IMR-90 (cell line): ENCODE measurements around the gene MILR1. TPM values are rescaled to one million over a fixed set of nuclear protein-coding genes. Genes with fewer than 3 reads are reported as not detected.

ENCODE experiments used
- ATAC-seq: fragments of 200-7000 bp; cut with Tn5 transposase; 2 replicates; pipeline ENCODE4 v1.9.1; 2020; ENCODE audit warnings: low read depth, mild to moderate bottlenecking, moderate library complexity
- BruUV-seq: library from RNA; stranded (reverse); fragments of 400-500 nt; replicated peaks from 2 replicates; lab custom pipeline; 2021; lab: Mats Ljungman, UMichigan
- CTCF ChIA-PET: fragments of 300-600 bp; formaldehyde crosslinking; extraction: SDS; loops from one replicate; lab custom pipeline; 2021; ENCODE audit warnings: antibody characterized with exemption; lab: Yijun Ruan, JAX
- POLR2A ChIA-PET: fragments of 300-600 bp; sonication (Branson Sonifier 250); formaldehyde crosslinking; loops from one replicate; lab custom pipeline; 2022; ENCODE audit warnings: antibody characterized with exemption; ENCODE audit not compliant: unreplicated experiment; lab: Charles Lee
- DNase-seq: peaks from one replicate; pipeline ENCODE4 v3.0.0; 2013
- H2AFZ ChIP-seq: replicated peaks from 2 replicates; pipeline ENCODE3; 2013; ENCODE audit warnings: low read length, mild to moderate bottlenecking; ENCODE audit not compliant: poor library complexity
- H2AK5ac ChIP-seq: 2 replicates; pipeline ENCODE4 v1.6.1; 2013; ENCODE audit warnings: low read depth, low read length, inconsistent platforms
- H2AK9ac ChIP-seq: replicated peaks from 2 replicates; pipeline ENCODE3; 2013; ENCODE audit warnings: mild to moderate bottlenecking, low read depth, low read length, moderate library complexity; ENCODE audit not compliant: poor library complexity
- H2BK120ac ChIP-seq: 2 replicates; pipeline ENCODE4 v1.6.1; 2013; ENCODE audit warnings: low read depth, low read length, inconsistent platforms
- H2BK15ac ChIP-seq: 3 replicates; pipeline ENCODE4 v1.6.1; 2013; ENCODE audit warnings: low read depth, low read length, inconsistent platforms
- H2BK20ac ChIP-seq: 2 replicates; pipeline ENCODE4 v1.6.1; 2013; ENCODE audit warnings: low read depth, mild to moderate bottlenecking, inconsistent platforms, low read length, moderate library complexity
- H2BK5ac ChIP-seq: 2 replicates; pipeline ENCODE4 v1.6.1; 2013; ENCODE audit warnings: mild to moderate bottlenecking, low read depth, low read length, inconsistent platforms; ENCODE audit not compliant: poor library complexity, severe bottlenecking
- H3K14ac ChIP-seq: replicated peaks from 2 replicates; pipeline ENCODE4 v1.6.1; 2013; ENCODE audit warnings: low read depth, low read length, inconsistent platforms
- H3K18ac ChIP-seq: 2 replicates; pipeline ENCODE4 v1.6.1; 2013; ENCODE audit warnings: low read depth, low read length, control low read depth
- H3K23ac ChIP-seq: 2 replicates; pipeline ENCODE4 v1.6.1; 2013; ENCODE audit warnings: low read depth, low read length, inconsistent platforms
- H3K27ac ChIP-seq: 2 replicates; pipeline ENCODE4 v1.5.1; 2013; ENCODE audit warnings: mild to moderate bottlenecking, control low read depth, low read length; ENCODE audit not compliant: insufficient read depth
- H3K27me3 ChIP-seq: 2 replicates; pipeline ENCODE4 v1.6.1; 2013; ENCODE audit warnings: low read length; ENCODE audit not compliant: control insufficient read depth, insufficient read depth
- H3K36me3 ChIP-seq: 2 replicates; pipeline ENCODE4 v1.6.1; 2013; ENCODE audit warnings: low read length, mixed read lengths; ENCODE audit not compliant: control insufficient read depth, insufficient read depth
- H3K4ac ChIP-seq: 2 replicates; pipeline ENCODE4 v1.6.1; 2013; ENCODE audit warnings: low read depth, low read length, inconsistent platforms
- H3K4me1 ChIP-seq: 2 replicates; pipeline ENCODE4 v1.6.1; 2013; ENCODE audit warnings: low read length, mixed read lengths; ENCODE audit not compliant: control insufficient read depth, insufficient read depth
- H3K4me2 ChIP-seq: 2 replicates; pipeline ENCODE4 v1.6.1; 2013; ENCODE audit warnings: low read depth, mild to moderate bottlenecking, control low read depth, low read length, moderate library complexity
- H3K4me3 ChIP-seq: 2 replicates; pipeline ENCODE4 v1.5.1; 2013; ENCODE audit warnings: low read depth, mild to moderate bottlenecking, control low read depth, low read length, moderate library complexity; ENCODE audit not compliant: insufficient read depth
- H3K56ac ChIP-seq: 2 replicates; pipeline ENCODE4 v1.6.1; 2013; ENCODE audit warnings: low read length, inconsistent platforms; ENCODE audit not compliant: insufficient read depth; ENCODE audit errors: extremely low read depth
- H3K79me1 ChIP-seq, 2 experiments: 2 replicates each; pipeline ENCODE4 v1.6.1; 2013; ENCODE audit warnings: low read length in 2 of 2, inconsistent platforms in 1 of 2, low read depth in 1 of 2
- H3K9ac ChIP-seq: 2 replicates; pipeline ENCODE4 v1.6.1; 2013; ENCODE audit warnings: low read depth, low read length, control low read depth
- H3K9me1 ChIP-seq: 2 replicates; pipeline ENCODE4 v1.6.1; 2013; ENCODE audit warnings: low read length, inconsistent platforms; ENCODE audit not compliant: insufficient read depth
- H3K9me3 ChIP-seq: 2 replicates; pipeline ENCODE4 v1.6.1; 2013; ENCODE audit warnings: low read length; ENCODE audit not compliant: control insufficient read depth, insufficient read depth
- H4K20me1 ChIP-seq: 2 replicates; pipeline ENCODE4 v1.6.1; 2013; ENCODE audit warnings: low read length, inconsistent platforms; ENCODE audit not compliant: insufficient read depth
- H4K5ac ChIP-seq: 2 replicates; pipeline ENCODE4 v1.6.1; 2013; ENCODE audit warnings: mild to moderate bottlenecking, low read depth, low read length, control low read depth
- H4K8ac ChIP-seq, 2 experiments: 2 replicates each; pipeline ENCODE4 v1.6.1; 2013; ENCODE audit warnings: low read depth in 2 of 2, low read length in 2 of 2, control low read depth in 1 of 2, inconsistent platforms in 1 of 2
- H4K91ac ChIP-seq: 2 replicates; pipeline ENCODE4 v1.6.1; 2013; ENCODE audit warnings: low read depth, low read length, inconsistent platforms; ENCODE audit not compliant: insufficient read depth
- BHLHE40 ChIP-seq: fragments of 150-350 bp; IDR thresholded peaks from 2 replicates; pipeline ENCODE4 v1.6.1; 2016; ENCODE audit warnings: mild to moderate bottlenecking, low read depth, low read length
- FOS ChIP-seq: fragments of 150-350 bp; IDR thresholded peaks from 2 replicates; pipeline ENCODE4 v1.6.1; 2016; ENCODE audit warnings: low read depth, low read length
- RFX5 ChIP-seq: IDR thresholded peaks from 2 replicates; pipeline ENCODE4 v1.8.0; 2012; ENCODE audit warnings: low read depth, mild to moderate bottlenecking, low read length, moderate library complexity
- WGBS, 2 experiments: methylation state at CpG; one replicate each; pipeline versions ENCODE4 v1.1.5 to v1.1.7; 2013; ENCODE audit warnings: missing lambda C conversion rate in 2 of 2; ENCODE audit not compliant: insufficient read length in 1 of 2; ENCODE audit errors: extremely low coverage in 2 of 2; 5-methylcytosine and 5-hydroxymethylcytosine counted together
- dilution Hi-C: fragments of 300-500 bp; cut with HindIII; formaldehyde crosslinking; loops from one replicate; pipeline ENCODE4 v1.14.3; 2018; ENCODE audit warnings: low sequenced_read_pairs; ENCODE audit not compliant: unreplicated experiment
- in situ Hi-C: fragments of 300-500 bp; cut with MboI; formaldehyde crosslinking; loops from 3 replicates; pipeline ENCODE4 v1.14.3; 2019; ENCODE audit warnings: low sequenced_read_pairs, inconsistent platforms, mixed read lengths
- intact Hi-C: fragments of 100-400 bp; cut with micrococcal nuclease; formaldehyde crosslinking; loops from 2 replicates; pipeline ENCODE4 v1.10.0; 2022
- polyA plus RNA-seq, 3 experiments: library from polyadenylated mRNA; depleted of rRNA; stranded (reverse); fragments of >200 nt; gene quantifications; 2 replicates each; pipeline ENCODE4 v1.2.3, GENCODE V29; 2012; ENCODE audit warnings: low replicate concordance in 1 of 3
- total RNA-seq: library from RNA; depleted of rRNA; stranded (reverse); fragments of >200 nt; gene quantifications from 2 replicates; pipeline ENCODE4 v1.2.3, GENCODE V29; 2012

MILR1 gene
- total and polyA plus RNA-seq, 2 of the 4 experiments (the other 2 are of a cell fraction), result 0.36 to 0.44 TPM

DNA sequence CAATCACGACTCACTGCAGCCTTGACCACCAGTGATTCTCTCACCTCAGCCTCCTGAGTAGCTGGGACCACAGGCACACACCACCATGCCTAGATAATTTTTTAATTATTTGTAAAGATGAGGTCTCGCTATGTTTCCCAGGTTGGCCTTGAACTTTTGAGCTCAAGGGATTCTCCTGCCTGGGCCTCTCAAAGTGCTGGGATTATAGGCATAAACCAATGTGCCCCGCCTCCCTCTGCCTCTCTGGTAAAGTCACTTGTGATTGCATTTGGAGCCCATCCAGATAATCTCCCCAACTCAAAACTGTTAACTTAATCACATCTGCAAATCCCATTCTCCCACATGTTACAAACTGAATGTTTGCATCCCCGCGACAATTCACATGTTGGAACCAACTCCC, 46.4 kb upstream of the MILR1 start:
- Histone ChIP-seq H3K4ac (no peak overlapping the region), H3K36me3 (no peaks in the 10 kb centered on the region), H2BK15ac (no peak overlapping the region), H3K23ac (no peak overlapping the region), H4K8ac (no peak overlapping the region), H4K5ac (no peak overlapping the region), H3K27me3 (no peaks in the 10 kb centered on the region; the same call in 1 of the 2 replicates), H3K4me3 (no peak overlapping the region), H3K14ac (no peak overlapping the region), H4K20me1 (no peaks in the 10 kb centered on the region), H2BK20ac (no peak overlapping the region), H3K9me3 (peaks cover 2% of the 10 kb centered on the region; the same call in 1 of the 2 replicates), H3K18ac (no peak overlapping the region), H3K79me1 (no peaks in the 10 kb centered on the region), H3K9me1 (no peaks in the 10 kb centered on the region), H2AK9ac (no peak overlapping the region), H3K56ac (no peak overlapping the region), H3K4me1 (no peaks in the 10 kb centered on the region), H2BK120ac (no peak overlapping the region), H4K91ac (no peak overlapping the region), H3K27ac (no peak overlapping the region), H3K9ac (no peak overlapping the region), H2AFZ (no peak overlapping the region), H2BK5ac (no peak overlapping the region), H2AK5ac (no peak overlapping the region), H3K4me2 (no peak overlapping the region)
- WGBS, 2 experiments, result 100% methylated on average over 1 of the region's 5 CpGs; no CpG with 5 or more reads in 1 of the 2 experiments
- TF ChIP-seq BHLHE40 (no peak), FOS (no peak), RFX5 (no peak)
- BruUV-seq, result no TSS peak
- in situ Hi-C loops, result no loop called here
- CTCF ChIA-PET, result no interaction called here
- dilution Hi-C loops, result no loop called here
- intact Hi-C loops, result no loop called here
- DNase-seq, result no peak
- POLR2A ChIA-PET, result no interaction called here
- no peak for ATAC-seq
